ENCODE measurements around the gene RERE. TPM values are rescaled to one million over a fixed set of nuclear protein-coding genes. Genes with fewer than 3 reads are reported as not detected.
A peak's percentile ranks its signal among the peaks of the same experiment; 100 is the strongest.

The RERE gene
- total RNA-seq, 1 donor from 2014 or later, result 19.2 TPM

DNA sequence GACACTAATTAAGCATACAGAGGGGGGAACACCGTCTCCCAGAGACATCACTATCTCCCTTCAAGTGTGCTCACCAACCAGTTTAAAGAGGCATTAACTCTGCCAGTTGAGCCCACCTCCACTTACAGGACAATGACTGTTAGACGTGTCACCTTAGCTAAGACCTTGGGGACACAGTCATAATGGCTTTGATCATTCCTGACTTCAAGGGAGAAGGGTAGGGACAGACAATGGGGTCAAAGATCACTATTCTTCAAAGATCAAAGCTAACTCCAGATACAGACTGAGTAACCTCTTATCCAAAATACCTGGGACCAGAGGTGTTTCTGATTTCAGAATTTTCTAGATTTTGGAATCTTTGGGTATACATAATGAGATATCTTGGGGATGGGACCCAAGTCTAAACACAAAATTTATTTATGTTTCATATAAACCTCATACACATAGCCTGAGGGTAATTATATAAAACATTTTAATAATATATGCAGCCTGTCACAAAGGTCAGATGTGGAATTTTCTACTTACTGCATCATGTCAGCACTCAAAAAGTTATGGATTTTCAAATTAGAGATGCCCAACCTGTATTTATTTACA lies 253.4 kb downstream of the RERE start:
- no peak for FAIRE-seq

GRCh38 chr1:8562881-8563865 lies 254.3 kb downstream of the RERE start:
- DNase-seq (ENCODE audit: low read depth), result no peak
- H3K27me3 ChIP-seq (ENCODE audit: control insufficient read depth, insufficient read depth, low read length), result no peaks in the 10 kb centered on the region
- FAIRE-seq, result no peak
- no peak overlapping the region for H3K4me3 ChIP-seq (ENCODE audit: low read depth, low read length)
- no peaks in the 10 kb centered on the region for H3K36me3 ChIP-seq (ENCODE audit: control insufficient read depth, insufficient read depth, low read length)
- no peak for TF ChIP-seq CTCF (IDR thresholded peaks at IDR 0.05; ENCODE audit: insufficient read depth, low read length, severe bottlenecking)

More for the DNA sequence above, 253.4 kb downstream of the RERE start:
- no peaks in the 10 kb centered on the region for H3K27me3 ChIP-seq (ENCODE audit: control insufficient read depth, insufficient read depth, low read length)
- TF ChIP-seq CTCF (IDR thresholded peaks at IDR 0.05; ENCODE audit: insufficient read depth, low read length, severe bottlenecking), result no peak
- no peak for DNase-seq (ENCODE audit: low read depth)
- no peaks in the 10 kb centered on the region for H3K36me3 ChIP-seq (ENCODE audit: control insufficient read depth, insufficient read depth, low read length)
- no peak overlapping the region for H3K4me3 ChIP-seq (ENCODE audit: low read depth, low read length)

GRCh38 chr1:8562222-8562621 lies 255.2 kb downstream of the RERE start:
- H3K36me3 ChIP-seq (ENCODE audit: control insufficient read depth, insufficient read depth, low read length), result no peaks in the 10 kb centered on the region
- no peak overlapping the region for H3K4me3 ChIP-seq (ENCODE audit: low read depth, low read length)
- no peaks in the 10 kb centered on the region for H3K27me3 ChIP-seq (ENCODE audit: control insufficient read depth, insufficient read depth, low read length)
- FAIRE-seq (no peak), DNase-seq (ENCODE audit: low read depth) (no peak)
- no peak for TF ChIP-seq CTCF (IDR thresholded peaks at IDR 0.05; ENCODE audit: insufficient read depth, low read length, severe bottlenecking)

- FAIRE-seq (no peak), DNase-seq (ENCODE audit: low read depth) (peak; percentile 53)
- H3K36me3 ChIP-seq (ENCODE audit: control insufficient read depth, insufficient read depth, low read length), result no peaks in the 10 kb centered on the region
- no peak overlapping the region for H3K4me3 ChIP-seq (ENCODE audit: low read depth, low read length)
- TF ChIP-seq CTCF (IDR thresholded peaks at IDR 0.05; ENCODE audit: insufficient read depth, low read length, severe bottlenecking), result peak; percentile 53
- no peaks in the 10 kb centered on the region for H3K27me3 ChIP-seq (ENCODE audit: control insufficient read depth, insufficient read depth, low read length)
Measured at GRCh38 chr1:8560611-8561544, 256.6 kb downstream of the RERE start.

- Histone ChIP-seq H3K4me3 (ENCODE audit: low read depth, low read length) (no peak overlapping the region), H3K27me3 (ENCODE audit: control insufficient read depth, insufficient read depth, low read length) (no peaks in the 10 kb centered on the region), H3K36me3 (ENCODE audit: control insufficient read depth, insufficient read depth, low read length) (no peaks in the 10 kb centered on the region)
- FAIRE-seq (no peak), DNase-seq (ENCODE audit: low read depth) (no peak)
- no peak for TF ChIP-seq CTCF (IDR thresholded peaks at IDR 0.05; ENCODE audit: insufficient read depth, low read length, severe bottlenecking)
Measured at GRCh38 chr1:8560035-8560434, 257.4 kb downstream of the RERE start.

All from bronchial epithelial cell (primary cell).